ENCODE measurements around the gene USP49.
A peak's percentile ranks its signal among the peaks of the same experiment; 100 is the strongest.
"Not testable (repeated sequence)": the region's sequence is repeated elsewhere in the genome, so short reads cannot be mapped to it uniquely, and the experiment has no call there.

USP49 gene

DNA sequence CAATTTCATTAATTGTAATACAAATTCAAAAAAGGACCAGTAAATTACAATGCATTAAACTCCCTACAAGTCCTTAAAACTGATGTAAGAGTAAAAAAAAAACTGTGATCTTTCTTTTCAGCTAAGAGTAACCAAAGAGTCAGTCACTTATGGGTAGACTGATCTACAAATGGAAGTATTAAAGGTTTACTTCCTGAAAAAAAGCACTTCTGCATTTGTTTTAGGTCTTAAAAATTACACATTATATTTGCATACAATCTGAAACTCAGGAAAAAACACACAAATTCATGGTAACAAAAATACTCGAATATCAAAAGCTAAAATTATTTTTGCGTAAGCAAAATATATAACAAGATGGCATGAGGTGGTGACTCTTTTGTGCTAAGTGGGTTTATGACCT, 23.5 kb downstream of the USP49 start:
- no peak for DNase-seq

DNA sequence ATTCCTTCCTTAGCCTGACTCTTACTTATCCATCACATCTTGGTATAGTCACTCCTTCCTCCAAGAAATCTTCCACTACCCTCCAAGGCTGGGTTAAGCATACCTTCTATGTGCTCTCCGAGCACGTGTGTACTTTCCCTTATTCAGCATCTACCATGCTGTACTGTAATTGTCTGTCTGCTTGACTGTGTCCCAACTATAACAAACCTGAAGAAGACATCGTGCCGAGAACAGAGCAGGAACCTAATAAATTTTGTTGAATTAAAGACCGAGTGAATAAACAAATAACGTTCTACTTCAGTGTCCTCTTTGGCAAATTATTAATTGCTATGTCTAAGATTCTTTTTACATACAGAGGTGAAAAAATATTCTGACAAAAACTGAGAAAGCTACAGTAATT, 35.8 kb downstream of the USP49 start:
- no peak for DNase-seq

DNA sequence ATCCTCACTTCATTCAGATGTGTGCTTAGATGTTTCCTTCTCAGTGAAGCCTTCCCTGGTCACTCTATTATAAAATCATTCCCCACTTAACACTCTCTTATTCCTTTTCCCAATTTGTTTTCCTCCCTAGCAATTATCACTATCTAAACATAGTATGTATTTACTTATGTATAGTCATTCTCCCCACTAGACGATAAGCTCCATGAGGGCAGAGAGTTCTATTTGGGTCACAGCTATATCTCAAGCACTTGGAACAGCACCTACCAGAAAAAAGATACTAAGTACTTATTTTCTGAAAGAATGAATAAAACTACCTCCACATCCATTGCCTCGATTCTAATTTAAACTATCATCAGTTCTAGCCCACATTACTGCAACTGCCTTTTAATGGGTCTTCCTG, 36.5 kb downstream of the USP49 start:
- DNase-seq: no peak

DNA sequence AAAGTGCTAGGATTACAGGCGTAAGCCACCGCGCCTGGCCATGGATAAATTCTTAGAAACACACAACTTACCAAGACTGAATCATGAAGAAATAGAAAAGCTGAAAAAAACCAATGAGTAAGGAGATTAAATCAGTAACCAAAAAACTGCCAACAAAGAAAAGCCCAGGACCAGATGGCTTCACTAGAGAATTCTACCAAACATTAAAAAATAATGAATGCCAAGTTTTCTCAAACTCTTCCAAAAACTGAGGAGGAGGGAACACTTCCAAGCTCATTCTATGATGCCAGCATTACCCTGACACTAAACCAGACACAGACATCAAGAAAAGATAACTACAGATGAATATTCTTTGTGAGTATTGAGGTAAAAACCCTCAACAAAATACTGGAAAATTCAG, 44.3 kb downstream of the USP49 start:
- no peak for DNase-seq

DNA sequence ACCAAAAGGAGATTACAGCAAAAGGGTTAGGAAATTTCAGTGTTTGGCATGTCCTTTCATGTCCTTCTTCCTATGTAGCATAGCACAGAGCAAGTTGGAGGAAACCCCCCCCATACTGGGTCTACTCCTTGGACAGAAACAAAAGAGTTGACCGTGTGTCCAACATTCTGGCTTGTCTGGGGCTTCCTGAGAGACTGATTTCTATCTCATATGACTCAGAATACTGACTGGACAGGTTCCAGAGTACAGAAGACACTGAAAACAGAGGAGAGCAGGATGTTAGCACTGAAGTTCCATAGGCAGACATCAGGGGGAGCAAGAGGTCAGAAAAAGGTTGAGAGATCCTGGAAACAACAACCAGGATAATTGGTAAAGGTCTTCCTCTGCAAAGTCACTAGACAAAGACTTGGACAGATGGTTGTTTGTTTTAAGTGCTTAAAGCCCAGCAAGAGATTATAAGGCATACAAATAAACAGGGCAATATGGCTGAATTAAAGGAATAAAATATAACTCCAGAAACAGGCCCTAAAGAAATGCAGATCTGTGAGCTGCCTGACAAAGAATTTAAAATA, 48.4 kb downstream of the USP49 start:
- DNase-seq: peak; percentile 52

DNA sequence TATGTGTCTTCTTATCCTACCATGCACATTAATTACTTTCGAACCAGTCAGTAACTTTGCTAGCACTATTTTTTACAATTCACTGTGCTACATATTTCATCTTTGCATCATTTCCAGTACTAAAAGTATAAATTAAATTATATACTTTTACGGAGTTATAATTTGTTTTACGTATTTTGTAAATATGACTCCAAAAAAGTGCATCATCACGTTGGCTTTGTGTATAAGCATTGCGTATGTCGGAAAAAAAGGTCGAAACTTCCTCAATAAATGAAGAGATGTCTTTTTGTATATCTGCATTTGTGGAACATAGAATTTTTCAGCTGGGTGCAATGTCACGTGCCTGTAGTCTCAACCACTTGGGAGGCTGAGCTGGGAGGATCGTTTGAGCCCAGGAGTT, 52.0 kb downstream of the USP49 start:
- DNase-seq: no peak

DNA sequence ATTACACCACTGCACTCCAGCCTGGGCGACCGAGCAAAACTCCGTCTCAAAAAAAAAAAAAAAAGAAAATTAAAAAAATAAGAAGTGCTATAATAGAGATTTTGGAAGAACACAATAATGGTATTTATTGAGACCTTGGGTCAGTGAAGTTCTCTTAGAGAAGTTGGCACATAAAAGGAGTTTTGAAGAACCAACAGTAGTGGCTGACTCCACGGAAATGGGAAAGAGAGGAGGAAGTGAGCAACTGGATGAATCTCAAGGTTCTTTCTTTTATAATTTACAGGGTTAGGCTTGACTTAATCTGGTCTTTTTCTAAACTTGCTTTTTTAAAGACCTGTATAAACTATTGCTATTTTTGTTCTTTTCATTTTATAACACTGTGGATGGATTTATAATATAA, 54.8 kb downstream of the USP49 start:
- no peak for DNase-seq

DNA sequence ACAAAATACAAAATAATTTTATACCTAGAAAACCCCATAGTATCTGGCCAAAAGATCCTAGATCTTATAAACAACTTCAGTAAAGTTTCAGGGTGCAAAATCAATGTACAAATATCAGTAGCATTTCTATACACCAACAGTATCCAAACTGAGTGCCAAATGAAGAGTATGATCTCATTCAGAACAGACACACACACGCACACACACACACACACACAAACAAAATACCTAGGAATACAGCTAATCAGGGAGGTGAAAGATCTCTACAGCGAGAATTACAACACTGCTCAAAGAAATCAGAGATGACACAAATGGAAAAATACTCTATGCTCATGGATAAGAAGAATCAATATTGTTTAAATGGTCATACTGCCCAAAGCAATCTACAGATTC, 58.5 kb downstream of the USP49 start:
- no peak for DNase-seq

DNA sequence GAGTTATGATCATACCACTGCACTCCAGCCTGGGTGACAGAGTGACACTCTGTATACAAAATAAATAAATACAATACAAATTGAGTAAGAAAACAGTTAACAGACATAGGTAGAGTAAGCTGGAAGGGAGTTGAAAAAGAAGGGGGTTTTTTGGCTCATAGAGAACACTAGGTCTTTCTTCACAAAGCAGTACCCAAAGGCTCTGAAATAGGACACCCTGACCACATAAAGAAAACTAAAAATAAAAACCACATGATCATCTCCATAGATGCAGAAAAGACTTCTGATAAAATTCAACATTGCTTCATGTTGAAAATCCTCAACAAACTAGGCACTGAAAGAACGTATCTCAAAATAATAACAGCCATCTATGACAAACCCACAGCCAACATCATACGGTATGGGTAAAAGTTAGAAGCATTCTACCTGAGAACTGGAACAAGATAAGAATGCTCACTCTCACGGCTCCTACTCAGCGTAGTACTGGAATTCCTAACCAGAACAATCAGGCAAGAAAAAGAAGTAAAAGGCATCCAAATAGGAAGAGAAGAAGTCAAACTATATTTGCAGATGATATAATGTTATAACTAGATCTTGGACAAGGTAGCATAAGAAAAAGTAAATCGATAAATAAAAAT, 59.0 kb downstream of the USP49 start:
- no peak for DNase-seq

DNA sequence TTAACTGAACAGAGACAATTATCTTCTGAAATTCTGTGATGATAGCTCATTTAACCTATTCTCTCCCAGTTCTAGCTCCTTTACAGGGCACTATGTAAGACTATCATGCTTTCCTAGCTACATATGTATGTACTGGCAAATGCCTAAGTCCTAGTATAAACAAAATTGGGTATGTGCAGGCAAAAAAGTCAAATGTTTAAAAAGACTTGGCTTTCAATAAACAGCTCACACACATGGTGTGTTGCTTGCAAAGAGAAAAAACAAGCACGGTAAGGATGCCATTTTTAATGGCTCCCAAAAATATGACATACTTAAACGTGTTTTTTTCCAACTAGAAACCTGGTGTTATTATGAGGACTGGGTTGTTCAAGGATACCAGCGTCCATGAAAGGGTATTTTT, 62.9 kb downstream of the USP49 start:
- no peak for DNase-seq

DNA sequence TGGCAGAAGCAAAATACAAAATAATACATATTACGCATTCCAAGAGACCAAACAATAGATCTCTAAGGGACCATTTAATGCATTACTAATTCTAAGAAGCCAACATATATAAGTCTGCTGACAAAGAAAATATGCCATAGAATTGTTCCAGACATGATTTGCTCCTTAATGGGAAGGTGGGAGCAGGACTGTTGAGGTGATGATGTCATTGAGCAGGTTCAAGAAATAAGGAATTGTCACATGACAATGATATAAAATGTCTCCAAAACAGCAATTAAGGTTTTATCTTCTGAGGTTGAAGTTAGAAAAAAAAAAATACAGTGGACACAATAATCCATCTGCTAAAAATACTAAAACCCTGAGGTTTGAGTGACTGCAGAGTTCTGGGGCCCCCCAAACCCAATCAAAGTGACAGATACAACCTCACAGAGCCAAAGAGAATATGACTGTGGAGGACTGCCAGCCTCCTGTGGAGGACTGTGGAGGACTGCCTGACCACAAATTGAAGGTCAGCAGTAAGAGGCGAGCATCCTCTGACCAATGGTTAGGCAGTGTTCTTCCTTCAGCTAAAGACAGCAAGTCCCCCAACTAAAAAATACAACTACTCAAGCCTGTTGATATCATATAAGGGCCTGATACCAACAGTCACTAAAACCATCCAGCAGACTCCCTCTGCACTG, 68.7 kb downstream of the USP49 start:
- DNase-seq: peak; percentile 62

DNA sequence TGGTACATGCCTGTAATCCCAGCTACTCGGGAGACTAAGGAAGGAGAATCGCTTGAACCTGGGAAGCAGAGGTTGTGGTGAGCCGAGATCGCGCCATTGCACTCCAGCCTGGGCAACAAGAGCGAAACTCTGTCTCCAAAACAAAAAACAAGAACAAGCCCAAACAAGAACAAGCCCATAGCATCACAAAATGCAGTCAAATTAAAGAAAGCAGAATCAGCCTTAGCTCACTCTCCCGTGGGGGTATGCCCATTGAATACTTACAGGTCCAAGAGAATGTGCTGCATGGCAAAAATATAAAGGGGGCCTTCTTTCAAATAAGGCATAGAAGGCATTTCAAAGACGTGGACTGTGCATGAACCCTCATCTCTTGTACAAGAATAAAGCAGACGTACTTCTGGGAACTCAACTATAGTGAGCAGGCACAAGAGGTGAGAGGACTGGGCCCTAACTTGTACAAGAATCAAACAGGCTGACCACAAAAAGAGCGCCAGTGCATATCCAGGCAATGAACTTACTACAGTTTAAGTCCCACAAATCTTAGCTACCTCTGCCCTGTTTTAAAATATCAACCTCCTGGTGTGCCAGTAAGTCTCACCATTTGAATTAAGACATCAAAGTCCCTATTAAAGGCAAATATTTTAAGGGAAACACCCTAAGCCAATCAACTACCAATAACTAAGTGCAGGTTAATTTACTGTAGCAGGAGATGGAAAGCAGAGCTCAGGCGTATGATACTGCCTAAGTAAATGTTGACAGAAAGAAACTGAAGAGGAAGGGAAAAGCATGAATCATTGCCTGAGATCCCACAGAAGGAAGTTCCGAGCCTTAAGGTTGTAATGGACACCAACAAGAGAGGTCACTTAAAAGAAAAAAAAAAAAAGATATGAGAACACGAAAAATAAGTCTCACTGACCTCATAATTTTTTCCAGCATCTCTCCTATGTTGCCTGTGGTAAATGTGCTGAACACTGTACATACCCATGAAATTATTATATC, 70.3 kb downstream of the USP49 start:
- DNase-seq: no peak

DNA sequence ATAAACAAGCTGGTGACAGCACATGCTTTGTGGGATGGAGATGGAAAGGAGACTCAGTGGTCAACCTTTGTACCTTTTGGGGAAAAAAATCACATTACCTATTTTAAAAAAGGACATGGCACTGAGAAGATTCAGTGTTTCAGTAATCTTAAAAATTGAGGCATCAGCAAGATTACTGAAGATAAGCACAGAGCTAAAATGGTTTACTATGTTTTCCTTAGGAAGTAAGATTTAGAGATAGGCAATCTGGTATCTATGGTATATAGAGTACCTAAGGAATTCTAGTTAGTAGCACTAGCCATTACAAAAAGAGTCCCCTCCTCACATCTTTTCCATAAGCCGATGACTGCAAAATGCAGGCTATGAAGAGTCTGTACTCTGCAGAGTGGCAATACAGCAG, 72.0 kb downstream of the USP49 start:
- no peak for DNase-seq

DNA sequence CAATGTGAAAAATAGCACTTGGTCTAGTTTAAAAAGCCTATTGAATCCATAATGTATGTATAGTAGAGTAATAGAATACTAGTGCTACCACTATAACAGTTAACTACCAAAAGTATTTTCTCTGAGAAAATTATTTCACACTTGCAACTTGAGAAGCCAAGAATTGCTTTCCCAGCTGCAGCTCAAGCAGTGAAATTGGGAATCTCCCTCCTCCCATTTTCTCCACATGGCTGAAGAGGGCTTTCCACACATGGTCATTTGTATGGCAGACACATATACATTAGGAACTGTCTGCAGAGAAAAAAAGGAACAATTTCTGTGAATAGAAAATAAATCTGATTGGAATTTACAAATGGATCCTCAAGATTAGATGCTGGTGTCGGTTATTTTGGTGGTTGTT, 73.2 kb downstream of the USP49 start:
- DNase-seq: no peak

DNA sequence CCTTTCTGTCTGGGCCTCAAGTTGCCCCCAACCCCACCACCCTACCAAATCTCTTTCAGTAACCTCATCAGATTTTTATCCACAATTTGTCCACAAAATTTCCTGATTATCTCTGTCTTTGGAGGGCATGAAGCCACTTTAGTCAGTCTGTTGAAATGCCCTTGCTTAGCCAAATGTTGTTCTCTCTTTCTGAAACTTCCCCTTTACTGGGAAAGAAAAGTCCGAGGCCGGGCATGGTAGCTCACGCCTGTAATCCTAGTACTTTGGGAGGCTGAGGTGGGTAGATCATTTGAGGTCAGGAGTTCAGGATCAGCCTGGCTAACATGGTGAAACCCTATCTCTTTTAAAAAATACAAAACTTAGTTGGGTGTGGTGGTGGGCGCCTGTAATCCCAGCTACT, 73.9 kb downstream of the USP49 start:
- no peak for DNase-seq

DNA sequence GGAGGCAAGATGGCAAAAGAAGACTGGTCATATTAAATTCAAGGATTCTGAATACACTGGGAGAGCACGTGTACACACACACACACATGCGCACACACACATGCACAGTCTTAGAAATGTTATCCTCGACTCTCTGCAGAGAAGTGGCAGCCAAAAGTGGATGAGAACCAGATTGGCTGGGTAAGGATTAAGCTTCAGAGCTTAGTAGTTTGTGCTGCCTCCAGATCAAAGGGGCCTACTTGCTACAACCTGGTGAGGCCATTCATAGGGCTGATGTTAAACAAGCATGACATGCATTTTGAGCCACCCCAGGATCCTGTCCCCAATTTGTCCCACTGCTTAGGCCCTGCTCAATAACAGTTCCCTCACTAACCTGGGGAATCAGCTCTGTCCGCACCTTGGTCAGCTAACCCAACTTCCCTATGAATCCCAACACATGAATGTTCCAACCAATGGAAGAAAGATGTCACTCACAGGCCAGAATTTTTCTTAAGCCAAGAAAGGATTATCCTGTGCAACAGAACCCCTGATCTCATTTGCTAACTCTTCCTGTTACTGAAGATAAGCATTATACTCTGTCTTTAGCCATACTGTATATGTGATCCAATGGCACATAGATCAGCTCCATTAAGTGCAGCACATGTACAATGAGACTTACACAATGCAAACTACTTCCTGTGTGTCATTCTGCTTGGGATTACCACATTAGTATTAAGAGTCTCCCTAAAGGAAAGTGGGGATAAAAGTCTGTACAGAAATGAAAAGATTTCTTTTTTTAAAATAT, 76.7 kb downstream of the USP49 start:
- no peak for DNase-seq

DNA sequence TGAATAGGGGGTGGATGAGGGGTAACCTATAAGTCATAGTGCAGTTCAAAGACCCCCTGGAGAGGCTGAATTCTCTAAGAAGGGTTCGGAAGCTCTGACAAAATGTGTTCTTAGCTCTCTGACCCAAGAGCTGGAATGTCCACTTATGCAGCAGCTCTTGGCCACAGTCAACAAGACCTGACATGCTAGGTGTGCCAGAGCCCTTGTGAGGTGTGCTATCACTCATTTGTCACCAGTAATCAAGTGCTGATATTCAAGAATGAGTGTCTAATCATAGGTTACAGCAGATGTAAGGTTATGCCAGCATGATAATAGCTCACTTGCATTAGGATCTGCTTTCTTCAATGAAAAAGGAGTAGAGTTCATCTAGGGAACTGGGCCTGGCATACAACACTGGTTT, 79.6 kb downstream of the USP49 start:
- no peak for DNase-seq

DNA sequence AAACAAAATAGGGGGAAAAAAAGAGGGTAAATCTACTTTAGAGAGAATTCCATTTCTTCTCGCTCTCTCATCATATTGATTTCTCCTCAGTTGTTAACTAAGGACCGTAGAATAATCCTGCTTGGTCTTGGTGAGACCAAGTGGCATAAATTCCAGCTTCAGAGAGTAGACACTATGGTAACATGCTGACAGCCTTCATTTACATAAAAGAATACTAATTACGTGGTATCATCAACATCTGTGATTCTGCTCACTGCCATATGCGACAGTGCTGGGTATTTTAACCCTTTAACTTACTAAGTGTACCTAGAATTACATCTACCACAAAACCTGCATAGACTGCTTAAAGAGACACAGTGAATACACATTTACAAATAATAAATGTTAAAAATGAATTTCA, 80.5 kb downstream of the USP49 start:
- DNase-seq: no peak

DNA sequence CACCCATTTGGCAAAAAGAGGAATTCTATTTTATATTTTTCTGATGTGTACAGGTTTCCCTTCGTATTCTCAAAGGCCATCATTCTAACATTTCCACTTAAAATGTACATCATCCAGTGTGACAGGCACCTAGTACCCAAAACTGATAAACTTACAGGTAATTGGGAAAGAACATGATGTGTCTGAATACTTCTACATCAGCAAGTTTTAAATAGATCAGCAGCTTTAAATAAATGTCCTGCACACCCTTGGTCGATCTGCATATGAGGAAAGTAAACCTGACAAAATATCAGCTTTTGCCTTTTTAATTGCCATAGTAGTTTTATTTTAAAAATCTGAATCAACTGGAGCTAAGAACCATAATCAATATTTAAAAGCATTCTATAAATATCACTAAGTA, 81.2 kb downstream of the USP49 start:
- no peak for DNase-seq

DNA sequence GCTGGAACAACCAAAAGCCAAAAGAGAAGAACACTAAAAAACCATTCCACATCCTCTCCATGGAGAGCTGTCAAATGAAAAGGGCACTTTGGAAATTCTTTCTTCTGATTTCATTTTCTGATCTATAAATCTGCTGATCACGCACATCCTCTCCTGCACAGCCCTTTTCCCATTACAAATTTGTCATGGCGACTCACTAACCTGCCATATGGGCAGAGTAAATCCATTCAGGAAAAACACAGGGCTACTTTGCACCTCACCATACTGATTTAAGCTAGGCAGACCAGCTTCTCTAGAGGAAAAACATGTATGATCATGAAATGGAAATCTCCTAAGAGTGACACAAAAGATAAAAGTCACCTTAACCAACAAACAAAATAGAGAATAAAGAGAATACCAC, 81.7 kb downstream of the USP49 start:
- no peak for DNase-seq

DNA sequence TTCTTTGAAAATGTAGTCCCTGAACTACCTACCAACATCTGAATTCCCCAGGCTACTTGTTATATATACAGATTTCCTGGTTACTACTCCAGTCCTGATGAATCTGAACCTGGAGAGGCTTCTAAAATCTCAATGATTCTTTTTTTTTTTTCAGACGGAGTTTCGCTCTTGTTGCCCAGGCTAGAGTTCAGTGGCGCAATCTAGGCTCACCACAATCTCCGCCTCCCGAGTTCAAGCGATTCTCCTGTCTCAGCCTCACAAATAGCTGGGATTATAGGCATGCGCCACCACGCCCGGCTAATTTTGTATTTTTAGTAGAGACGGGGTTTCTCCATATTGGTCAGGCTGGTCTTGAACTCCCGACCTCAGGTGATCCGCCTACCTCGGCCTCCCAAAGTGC, 83.2 kb downstream of the USP49 start:
- not testable (repeated sequence) for DNase-seq

DNA sequence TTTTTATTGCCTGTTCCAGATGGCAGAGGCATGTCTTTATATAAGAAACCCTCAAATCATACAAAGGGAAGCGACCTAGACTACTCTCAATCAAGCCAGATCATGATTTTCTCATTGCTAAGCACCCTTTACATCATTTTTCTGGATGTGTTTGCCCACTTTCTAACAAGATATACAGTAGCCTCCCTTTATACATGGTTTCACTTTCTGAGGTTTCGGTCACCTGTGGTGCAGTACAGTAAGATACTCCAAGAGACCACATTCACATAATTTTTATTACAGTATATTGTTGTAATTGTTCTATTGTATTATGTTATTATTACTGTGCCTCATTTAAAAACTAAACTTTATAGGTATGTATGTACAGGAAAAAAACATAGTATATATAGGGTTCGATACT, 84.1 kb downstream of the USP49 start:
- DNase-seq: no peak

All from left hindlimb (tissue), 1 donor.